ENCODE results near the gene AASDHPPT. TPM values are rescaled to one million over a fixed set of nuclear protein-coding genes. Genes with fewer than 3 reads are reported as not detected.
A peak's percentile ranks its signal among the peaks of the same experiment; 100 is the strongest.
"Not testable (repeated sequence)": the region's sequence is repeated elsewhere in the genome, so short reads cannot be mapped to it uniquely, and the experiment has no call there.

The AASDHPPT gene, protein sequence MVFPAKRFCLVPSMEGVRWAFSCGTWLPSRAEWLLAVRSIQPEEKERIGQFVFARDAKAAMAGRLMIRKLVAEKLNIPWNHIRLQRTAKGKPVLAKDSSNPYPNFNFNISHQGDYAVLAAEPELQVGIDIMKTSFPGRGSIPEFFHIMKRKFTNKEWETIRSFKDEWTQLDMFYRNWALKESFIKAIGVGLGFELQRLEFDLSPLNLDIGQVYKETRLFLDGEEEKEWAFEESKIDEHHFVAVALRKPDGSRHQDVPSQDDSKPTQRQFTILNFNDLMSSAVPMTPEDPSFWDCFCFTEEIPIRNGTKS
- total RNA-seq, result 37.7 TPM
- long read RNA-seq, transcript AASDHPPT-201 (6 exons, 2,955 nt), result major isoform, 149 of 150 reads
- long read RNA-seq, partial matches to known transcripts, result 0 of 150 reads
- long read RNA-seq, other reads (novel, unspliced or antisense), result 1 of 150 reads

DNA sequence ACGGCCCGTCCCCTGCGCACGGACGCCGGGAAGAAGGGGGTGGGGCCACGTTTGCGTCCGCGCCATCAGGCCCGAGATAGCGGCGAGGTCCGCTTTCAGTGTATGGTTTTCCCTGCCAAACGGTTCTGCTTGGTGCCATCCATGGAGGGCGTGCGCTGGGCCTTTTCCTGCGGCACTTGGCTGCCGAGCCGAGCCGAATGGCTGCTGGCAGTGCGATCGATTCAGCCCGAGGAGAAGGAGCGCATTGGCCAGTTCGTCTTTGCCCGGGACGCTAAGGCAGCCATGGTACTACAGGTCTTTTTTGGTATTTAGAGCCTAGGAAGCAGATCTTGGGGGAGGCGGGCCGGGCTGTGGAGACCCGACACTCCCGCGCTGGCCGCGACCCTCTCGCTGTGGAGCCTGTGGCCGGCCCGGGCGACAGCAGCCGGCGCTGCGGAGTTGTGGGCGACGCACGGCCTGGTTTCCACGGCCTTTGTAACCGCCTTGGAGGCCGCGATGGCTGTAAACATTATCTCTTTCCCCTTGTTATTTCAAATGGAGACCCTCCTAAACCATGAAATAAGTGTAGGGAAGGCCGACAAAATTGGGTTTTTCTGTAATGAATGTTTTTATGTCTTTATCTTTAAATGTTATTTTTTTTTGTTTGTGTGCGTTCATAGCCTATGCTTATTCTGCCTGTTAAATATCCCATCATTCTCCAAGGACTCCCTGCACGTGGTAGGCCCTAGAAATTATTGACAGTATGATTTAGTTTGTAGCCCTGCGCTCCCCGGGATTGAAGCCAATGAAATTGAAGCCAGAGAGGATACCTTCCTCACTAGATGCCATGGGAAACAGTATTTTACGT, at the start of gene AASDHPPT:
Gene AASDHPPT, plus strand, starts transcription at position 54 of the 847 bp plus-strand sequence. Its CDS starts 49 bp downstream, at position 103.
- ATAC-seq, result peak; percentile 46
- DNase-seq, result no peak
- intact Hi-C loops (cut with micrococcal nuclease), result loop anchor here (10.0 kb wide), 1 partner anchor 53 kb away; the partner anchor contains the start of gene MSANTD4

DNA sequence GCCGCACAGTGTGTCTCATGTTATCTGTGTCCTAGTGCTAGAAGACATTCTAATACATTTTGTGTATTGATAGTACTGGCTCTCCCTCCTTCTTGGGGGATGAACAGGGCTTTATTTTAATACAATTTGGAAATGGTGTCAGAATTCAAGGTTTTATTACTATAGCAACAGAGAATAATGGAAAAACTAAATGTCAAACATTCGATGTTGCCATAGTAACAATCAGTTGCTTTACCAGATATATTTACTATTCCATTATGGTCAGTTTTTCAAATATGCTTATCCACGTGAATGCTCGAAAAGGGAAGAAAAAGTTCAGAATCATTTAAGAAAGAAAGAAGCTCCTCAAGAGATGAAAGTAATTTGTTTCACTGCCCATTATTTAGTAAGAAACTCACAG, 46.9 kb upstream of the AASDHPPT start:
- DNase-seq (no peak), ATAC-seq (no peak)
- intact Hi-C loops (cut with micrococcal nuclease), result no loop called here

DNA sequence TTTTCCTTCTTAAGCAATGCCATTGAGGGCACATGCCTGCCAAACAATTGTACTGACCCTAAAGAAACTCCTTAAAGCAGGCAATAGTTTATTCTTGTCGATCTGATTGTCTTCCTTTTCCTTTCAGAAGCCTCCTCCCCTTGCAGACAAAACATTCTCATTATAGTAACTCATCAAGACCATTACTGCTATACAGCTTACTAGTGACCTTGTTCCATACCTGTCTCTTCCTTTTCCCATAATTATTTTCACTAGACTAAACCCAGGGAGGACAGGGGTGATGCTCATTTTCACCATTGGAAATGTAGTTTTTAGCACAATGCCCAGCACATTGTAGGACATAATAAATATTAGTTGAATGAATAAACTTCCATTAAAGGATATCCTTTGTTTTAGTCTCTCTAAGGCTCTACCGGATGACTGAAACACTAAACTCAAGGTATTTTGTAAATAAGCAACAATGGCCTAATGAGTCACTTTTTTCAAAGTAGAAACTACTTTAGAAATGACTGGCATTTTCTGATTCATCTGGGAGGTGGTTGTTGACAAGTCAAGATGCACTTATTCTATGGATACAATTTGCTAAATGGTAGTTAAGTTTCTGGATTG, 46.2 kb upstream of the AASDHPPT start:
- ATAC-seq (no peak), DNase-seq (no peak)
- intact Hi-C loops (cut with micrococcal nuclease), result no loop called here

DNA sequence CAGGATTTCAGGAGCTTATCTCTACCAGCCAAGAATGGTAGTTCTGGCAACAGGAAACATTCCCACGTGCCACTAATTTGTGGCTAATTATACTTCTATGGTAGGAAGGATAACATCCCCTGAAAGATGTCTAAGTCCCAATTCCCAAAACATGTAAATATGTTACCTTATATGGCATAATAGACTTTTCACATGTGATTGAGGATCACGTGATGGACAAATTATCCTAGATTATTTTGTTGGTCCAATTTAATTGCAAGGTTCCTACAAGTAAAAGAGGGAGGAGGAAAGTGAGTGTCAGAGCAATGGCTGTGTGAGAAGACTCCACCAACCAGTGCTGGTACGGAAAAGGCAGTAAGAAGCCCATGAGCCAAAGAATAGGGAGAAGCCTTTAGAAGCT, 45.5 kb upstream of the AASDHPPT start:
- DNase-seq (no peak), ATAC-seq (no peak)
- intact Hi-C loops (cut with micrococcal nuclease), result no loop called here

DNA sequence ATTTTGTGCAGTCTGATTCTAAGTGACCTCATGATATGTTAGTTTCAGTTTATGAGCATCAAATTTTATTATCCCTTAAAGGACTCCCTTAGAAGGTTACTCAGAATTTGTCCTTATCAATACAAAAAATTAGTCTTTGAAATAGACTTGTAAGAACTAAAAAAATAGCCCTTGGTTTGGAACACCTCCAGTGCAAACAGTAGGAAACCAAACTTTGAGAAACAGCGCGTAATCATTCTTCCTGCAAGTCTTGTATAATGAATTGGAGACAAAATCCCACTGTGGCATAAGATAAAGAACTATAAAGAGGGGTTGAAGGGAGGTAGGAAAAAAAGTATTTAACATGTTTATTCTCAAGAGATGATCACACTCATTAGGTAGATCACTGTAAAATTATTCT, 44.6 kb upstream of the AASDHPPT start:
- no peak for DNase-seq
- ATAC-seq, result no peak
- intact Hi-C loops (cut with micrococcal nuclease), result no loop called here

DNA sequence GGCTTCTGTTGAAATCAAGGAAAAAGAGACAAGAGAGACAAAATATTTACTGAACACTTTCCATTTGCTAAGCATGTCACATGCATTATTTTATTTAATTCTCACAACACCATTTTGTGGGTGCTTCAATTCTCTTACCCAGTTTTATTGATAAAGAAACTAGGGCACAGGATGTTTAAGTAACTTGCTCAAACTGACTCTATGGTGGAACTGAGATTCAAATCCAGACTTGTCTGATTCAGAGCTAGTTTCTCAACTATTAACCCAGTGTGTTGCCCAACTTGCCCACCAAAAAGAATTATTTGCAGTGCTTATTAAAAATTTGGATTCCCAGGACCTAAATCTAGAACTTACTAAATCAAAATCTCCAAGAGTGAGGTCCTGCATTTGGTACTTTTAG, 33.9 kb upstream of the AASDHPPT start:
- intact Hi-C loops (cut with micrococcal nuclease), result no loop called here
- DNase-seq (no peak), ATAC-seq (no peak)

DNA sequence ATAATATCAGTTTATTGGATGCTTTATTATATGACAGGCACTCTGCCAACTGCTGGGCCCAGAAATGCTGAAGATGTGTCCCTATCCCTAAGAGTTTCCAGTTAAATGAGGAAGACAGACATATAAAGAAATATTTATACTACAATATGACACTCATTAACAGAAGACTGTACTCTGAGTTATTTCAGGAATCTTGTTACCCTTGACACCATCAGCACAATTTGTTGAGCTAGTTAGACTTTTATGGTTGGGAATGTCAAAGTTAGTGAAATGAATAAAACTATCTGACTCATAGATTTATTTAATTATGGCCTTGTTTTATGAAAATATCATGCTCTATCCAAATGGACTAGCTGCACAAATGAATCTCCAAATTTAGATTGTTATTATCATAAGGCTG, 29.8 kb upstream of the AASDHPPT start:
- DNase-seq (no peak), ATAC-seq (no peak)
- intact Hi-C loops (cut with micrococcal nuclease), result no loop called here

DNA sequence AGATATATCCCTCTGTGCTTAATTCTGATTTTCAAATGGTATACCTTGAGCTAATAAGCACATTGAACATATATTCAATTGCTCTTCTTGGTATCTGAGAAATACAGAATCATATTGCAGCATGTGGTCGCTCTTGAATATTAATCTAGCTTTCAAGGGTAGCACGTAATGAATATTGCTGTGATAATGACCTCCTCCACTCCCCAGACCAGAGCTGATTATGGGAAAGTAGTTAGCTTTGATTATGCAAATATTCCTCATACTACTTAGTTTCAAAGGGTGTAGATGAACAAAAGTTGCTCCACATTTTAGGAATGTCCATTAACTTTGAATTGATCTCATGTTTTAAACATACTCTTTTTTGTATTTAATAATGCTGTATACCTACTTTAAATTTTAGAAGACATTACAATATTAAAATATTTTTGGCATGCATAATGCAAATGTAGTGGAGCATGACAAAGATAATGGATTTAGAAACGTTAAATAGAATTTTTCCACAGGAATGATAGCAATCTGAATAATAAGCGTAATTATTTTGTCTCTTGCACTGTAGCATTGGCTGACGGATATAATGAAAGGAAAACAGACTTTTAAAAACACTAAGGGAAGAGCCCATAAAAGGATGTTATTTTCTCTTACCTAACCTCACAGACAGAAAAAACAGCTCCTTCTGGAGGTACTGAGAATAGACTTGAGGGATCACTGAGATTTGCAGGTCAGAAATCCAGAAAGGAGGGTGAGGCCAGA, 27.6 kb upstream of the AASDHPPT start:
- no peak for ATAC-seq
- no peak for DNase-seq
- intact Hi-C loops (cut with micrococcal nuclease), result no loop called here

DNA sequence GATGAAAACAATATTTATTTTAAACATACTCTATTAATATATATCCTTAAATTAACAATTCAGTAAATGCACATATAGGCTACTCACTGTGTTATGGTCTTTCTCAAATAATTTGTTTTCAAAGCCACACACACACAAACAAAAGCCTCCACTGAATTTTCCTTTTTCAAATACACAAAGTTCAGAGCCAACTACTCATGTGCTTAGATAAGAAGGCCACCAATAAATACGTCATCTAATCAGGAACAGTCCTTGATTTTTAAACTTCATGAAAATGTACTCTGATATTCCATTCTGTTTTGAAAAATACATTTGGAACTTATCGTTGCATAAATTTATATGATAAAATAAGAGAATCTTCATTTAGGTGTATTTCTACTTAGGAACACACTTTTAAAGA, 26.4 kb upstream of the AASDHPPT start:
- DNase-seq, result no peak
- no peak for ATAC-seq
- intact Hi-C loops (cut with micrococcal nuclease), result no loop called here

DNA sequence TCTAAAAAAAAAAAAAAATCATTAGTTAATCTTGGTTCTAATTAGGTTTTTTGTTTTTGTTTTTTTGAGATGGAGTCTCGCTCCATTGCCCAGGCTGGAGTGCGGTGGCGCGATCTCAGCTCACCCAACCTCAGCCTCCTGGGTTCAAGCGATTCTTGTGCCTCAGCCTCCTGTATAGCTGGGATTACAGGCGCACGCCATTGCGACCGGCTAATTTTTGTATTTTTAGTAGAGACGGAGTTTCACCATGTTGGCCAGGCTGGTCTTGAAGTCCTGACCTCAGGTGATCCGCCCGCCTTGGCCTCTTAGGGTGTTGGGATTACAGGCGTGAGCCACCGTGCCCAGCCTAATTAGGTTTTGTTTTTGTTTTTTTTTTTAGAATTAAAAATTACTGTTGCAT, 19.1 kb upstream of the AASDHPPT start:
- ATAC-seq; intact Hi-C loops (cut with micrococcal nuclease); DNase-seq: not testable (repeated sequence)

DNA sequence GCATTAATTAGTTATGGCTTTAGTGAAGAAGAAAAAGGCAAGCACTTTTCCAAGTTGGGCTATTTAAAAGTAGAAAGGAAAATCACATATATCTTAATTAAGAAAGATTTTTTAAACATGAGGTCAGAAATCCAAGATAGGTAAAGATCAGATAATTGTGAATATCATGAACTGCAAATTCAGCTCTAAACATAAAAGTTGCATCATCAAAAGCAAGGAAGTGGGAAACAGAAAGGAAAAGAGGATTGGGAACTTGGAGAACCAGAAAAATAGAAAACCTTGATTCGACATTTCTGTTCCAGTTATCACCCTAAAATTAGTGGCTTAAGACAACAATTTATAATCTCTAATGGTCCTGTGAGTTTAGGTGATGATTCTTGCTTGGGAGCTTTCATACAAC, 17.8 kb upstream of the AASDHPPT start:
- DNase-seq (no peak), ATAC-seq (no peak)
- intact Hi-C loops (cut with micrococcal nuclease), result no loop called here

DNA sequence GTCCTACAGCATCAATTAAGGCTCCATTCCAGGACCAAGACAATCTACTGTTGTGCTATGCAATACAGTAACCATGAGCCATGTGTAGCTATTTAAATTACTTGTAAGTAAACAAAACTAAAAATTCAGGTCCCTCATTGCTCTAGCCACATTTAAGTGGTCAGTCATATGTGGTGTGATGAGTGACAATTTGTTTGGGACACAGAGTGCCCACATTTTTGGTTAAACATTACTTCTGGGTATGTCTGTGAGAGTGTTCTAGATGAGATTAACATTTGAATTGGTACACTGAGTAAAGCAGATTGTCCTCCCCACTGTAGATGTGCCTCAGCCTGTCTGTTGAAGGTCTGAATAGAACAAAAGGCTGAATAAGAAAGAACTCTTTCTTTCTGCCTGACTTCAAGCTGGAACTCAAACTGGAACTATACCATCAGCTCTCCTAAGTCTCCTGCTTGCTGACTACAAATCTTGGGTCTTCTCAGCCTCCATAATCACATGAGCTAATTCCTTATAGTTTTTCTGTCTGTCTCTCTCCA, 16.1 kb upstream of the AASDHPPT start:
- intact Hi-C loops (cut with micrococcal nuclease), result no loop called here
- ATAC-seq (no peak), DNase-seq (no peak)

DNA sequence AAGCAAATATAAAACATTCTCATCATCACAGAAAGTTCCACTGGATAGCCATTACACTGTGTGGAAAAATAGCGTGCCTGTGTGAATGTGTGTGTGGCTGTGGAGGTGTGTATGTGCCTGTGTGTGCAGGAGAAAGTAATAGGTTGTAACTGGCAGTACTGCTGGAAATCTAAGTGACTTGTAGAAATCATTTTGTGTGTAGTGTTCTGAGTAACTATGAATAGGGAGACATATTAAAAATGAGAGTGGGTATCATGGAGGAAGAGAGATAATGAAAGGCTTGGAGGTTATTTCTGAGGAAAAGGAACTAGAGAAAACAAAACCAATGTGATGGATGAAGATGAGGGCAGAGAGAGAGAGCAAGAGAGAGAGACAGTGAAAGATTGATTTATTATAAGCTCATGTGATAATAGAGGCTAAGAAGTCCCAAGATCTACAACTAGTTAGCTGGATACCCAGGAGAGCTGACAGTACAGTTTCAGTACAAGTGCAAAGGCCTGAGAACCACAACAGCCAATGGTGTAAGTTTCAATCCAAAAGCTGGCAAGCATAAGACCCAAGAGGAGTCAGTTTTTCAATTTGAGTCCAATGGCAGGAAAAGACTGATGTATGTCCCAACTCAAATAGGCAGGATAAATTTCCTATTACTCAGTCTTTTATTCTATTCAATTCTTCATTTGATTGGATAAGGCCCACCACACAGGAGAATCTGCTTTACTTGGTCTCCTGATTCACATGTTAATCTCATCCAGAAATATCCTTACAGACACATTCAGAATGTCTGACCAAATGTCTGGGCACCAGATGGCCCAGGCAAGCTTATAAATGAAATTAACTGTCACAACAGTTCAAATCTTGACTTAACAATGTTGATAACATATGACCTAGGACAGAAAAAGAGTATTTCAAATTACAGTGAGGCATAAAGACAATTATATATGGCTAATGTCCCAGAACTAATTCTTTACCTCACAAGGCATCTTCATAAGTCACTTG, 15.2 kb upstream of the AASDHPPT start:
- no peak for ATAC-seq
- intact Hi-C loops (cut with micrococcal nuclease), result no loop called here
- DNase-seq, result no peak

DNA sequence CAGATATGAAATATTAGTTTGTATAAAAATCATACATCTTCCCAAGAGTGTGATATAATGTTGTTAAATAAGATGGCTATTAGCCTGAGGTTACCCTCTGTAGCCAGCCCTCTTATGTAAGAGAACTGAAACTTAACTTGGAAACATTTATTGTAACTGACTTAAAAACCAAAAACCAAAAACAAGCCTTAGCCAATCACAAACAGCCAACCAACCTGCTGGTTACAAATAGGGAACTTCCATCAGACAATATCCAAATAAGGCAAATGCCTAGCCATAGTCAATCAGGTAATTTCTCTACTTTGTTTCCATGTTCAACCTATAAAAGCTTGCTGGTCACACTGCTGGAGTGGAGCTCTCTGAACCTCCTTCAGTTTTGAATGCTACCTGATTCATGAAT, 14.5 kb upstream of the AASDHPPT start:
- ATAC-seq (no peak), DNase-seq (no peak)
- intact Hi-C loops (cut with micrococcal nuclease), result no loop called here

DNA sequence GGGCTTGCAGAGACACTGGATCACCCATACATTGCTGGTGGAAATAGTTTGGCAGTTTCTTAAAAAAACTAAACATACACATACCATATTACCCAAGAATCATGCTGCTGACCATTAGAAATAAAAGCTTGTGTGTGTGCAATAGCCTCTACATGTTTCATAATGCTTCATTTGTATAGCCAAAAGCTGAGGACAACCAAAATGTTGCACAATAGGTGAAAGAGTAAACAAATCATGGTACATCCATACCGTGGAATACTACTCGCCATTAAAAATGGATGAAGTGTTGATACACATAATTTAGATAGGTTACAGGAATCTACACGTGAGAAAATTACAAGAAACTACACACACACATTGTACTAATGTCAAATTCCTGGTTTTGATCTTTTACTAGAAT, 6.9 kb upstream of the AASDHPPT start:
- DNase-seq, result no peak
- ATAC-seq, result no peak
- intact Hi-C loops (cut with micrococcal nuclease), result loop anchor here (10.0 kb wide), 1 partner anchor 46 kb away; the partner anchor contains the start of gene MSANTD4

DNA sequence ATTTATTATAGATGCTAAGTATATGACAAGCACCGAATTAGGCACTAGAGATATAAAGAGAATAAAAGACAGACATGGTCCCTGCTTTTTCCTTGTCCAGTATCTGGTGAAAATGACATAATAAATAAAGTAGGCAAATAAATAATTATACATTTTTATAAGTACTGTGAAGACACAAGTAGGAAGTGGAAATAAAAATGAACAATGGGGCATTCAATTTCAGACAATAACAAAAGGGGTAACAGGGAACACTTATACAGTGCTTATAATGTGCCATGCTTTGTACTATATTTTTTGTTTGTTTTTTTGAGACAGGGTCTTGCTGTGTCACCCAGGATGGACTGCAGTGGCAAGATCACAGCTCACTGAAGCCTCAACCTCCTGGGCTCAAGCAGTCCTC, 4.7 kb upstream of the AASDHPPT start:
- intact Hi-C loops (cut with micrococcal nuclease), result loop anchor here (10.0 kb wide), 1 partner anchor 48 kb away; the partner anchor contains the start of gene MSANTD4
- ATAC-seq (no peak), DNase-seq (no peak)

DNA sequence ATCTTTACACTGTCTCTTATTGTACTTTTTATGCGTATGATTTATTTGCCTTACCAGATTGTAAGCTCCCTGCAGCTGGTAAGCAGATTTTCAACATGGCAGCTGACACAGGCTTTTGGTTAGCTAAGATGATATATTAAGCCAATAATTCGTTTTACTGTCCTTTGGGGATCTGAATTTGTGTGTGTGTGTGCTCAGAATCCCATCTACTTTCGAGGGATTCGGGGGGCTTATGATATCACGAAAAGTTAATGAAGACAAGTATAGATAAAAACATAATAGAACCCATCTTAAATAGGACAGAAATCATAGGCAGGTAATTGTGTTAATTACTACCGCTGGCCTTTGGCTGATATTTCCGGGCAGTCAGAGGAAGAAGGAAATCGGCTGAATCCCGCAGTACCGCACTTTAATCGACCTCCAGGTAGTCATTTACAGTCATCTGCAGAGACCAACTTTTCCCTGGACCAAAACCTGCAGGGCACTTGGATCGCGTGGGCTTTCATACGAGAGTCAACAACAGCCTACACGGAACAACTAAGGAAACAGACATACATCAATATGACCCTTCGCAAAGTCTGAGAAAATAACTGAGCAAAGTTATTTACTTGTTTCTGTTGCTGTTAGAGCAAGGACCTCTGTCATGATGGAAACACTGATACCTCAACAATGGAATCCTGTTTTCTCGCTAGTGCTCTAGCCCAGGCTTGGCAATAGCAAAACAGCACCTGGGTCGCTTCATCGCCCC, 1.1 kb upstream of the AASDHPPT start:
- ATAC-seq (no peak), DNase-seq (peak; percentile 21)
- intact Hi-C loops (cut with micrococcal nuclease), result loop anchor here (10.0 kb wide), 1 partner anchor 52 kb away; the partner anchor contains the start of gene MSANTD4
